CD1c-positive myeloid dendritic cell (primary cell): ENCODE results near the gene TMEM215.
"Not testable (repeated sequence)": the region's sequence is repeated elsewhere in the genome, so short reads cannot be mapped to it uniquely, and the experiment has no call there.

Experiments used
- DNase-seq: peaks from one replicate; pipeline ENCODE4 v3.0.0-alpha.2; 2016; ENCODE audit errors: extremely low spot score

Gene TMEM215, protein sequence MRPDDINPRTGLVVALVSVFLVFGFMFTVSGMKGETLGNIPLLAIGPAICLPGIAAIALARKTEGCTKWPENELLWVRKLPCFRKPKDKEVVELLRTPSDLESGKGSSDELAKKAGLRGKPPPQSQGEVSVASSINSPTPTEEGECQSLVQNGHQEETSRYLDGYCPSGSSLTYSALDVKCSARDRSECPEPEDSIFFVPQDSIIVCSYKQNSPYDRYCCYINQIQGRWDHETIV

DNA sequence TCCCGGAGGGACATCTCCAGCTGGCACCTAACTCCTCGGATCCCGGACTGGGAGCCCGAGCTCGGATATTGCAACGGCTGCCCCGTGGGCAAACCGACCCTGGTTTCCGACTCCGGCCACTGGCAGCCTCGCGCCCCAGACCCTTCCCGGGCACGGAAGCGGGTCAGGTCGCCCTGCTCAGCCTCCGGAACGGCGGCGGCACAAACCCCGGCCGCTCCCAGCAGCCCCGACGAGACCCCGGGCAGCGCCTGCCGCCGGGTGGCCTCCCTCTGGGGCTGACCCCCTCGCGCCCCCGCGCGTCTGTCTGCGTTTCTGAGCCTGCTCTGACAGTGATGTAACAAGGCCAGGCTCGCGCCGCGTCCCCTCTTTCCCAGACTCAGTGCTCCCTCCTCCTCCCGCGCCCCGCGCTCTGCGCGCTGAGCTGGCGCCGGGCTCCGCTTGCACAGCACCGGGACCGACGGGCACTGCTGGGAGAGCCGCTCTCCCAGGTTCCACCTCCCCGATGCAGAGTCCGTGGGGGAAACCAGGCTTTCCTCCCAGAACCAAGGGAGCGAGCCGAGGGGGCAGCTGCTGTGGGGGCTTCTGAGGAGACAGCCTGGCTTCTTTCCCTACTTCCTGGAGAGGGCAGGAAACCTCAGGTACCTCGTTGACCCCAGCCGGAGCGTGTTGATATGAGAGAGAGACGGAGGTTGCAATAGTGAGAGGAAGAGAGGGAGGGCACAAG lies at the start of gene TMEM215:
TSS of gene TMEM215 (plus strand) at position 373 of the 724 bp plus-strand sequence. CDS start 644 bp downstream, outside the sequence.
- no peak for DNase-seq

DNA sequence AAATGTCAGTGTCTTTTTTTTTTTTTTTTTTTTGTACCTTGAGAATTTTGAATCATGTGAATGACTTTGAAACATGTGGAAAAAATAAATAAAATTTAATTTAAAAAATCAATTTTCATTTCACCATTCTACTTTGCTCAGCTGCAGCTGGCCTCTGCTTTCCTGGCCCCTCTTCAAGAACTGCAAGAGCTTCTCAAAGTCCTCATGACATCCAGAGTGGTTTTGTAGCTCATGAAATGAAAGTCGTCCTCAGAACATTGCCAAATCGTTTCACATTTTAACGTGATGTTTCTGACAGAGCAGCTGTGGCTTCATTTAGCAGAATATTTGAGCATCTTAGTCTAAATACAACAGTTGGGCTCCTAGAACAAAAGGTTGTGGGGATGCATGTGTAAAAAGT lies 47.9 kb upstream of the TMEM215 start:
- no peak for DNase-seq

DNA sequence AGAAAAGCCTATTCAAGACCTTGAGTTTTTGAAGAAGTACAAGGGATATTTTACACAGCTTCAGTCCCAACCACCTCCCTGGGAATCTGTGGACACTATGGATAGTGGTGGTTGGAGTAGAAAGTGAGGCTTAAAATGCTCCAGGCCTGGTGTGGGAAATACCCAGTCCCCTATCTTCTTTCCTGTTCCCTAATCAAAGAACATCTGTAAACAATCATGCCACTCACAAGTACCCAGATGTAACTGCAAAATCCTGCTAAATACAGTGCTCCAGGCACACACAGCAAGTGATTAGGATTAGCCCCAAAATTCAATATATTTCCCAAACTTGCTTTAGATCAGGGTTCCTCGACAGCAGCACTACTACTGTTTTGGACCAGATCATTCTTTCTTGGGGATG lies 46.0 kb upstream of the TMEM215 start:
- no peak for DNase-seq

DNA sequence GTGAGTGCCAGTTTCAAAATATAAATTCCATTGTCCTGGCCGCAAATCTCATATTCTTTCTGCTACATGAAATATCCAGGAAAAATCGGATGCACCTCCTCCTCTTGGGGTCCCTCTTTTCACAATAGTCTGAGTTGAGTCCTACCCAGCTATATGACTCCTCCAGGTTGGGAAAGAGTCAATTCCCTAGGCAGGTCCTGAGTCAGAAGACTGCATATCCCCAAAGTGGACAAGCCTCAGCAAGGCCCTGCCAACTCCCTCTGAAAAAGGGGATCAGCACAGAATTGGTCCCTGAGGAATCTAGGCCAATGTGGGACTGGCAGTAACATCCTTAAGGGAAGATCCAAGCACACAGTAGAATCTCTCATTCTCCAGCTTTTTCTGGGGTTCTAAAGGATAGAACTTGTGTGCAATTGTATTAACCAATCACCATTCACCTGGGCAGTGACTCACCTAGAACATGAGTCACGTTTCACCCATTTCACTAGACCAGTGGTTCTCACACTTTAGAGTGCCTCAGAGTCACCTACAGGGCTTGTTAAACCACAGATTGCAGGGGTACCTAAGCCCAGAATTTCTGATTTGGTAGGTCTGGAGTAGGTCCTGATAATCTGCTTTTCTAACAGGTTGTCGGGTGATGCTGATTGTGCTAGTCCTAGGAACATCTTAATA lies 44.7 kb upstream of the TMEM215 start:
- DNase-seq, result no peak

DNA sequence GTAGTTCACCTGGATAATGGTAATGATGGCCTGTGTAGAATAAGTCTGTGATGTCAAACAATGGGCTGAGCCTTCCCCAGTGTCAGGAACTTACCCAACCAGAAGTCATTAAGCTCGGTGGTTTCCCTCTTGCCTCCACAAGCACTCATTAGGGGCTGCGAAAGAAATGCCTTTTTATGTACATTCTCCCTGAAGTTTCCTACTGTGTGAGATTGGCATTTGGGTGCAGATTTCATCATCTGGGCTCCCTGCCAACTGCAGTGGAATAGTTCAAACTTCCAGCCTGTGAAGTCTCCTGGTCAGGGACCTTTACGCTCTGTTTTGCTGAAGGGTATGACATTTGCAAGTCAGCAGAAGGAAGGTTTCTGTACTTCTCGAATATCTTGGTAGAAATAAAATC lies 41.6 kb upstream of the TMEM215 start:
- no peak for DNase-seq

DNA sequence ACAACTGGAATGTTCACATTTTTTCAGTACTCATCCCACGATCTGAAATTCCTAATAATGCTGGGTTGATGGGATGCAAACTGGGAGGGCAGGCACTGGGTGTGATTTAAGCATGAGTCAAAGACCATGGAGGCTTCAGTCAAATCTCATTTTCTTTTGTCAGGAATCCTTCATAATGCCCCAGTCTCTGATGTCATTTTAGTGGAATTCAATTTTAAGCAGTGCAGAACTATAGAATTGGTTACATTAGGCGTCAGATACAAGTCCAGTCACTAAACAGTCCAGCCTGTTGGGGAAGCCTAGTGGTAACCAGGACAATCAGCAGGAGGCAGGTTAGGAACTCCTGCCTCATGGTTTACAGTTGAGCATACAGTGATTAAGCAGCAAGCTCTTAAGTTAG lies 41.0 kb upstream of the TMEM215 start:
- DNase-seq, result no peak

DNA sequence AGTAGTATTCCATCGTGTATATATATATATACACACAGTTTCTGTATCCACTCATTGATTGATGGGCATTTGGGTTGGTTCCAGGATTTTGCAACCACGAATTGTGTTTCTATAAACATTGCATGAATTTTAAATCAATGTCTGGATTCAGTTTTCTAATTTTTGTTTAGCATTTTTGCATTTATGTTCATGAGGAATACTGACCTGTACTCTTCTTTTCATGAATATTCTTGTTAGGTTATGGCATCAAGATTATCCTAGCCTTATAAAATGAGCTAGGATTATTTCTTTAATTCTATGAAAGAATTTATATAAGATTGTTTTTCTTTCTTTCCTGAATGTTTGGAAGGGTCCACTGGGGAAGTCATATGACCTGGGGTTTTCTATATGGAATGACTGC lies 35.3 kb upstream of the TMEM215 start:
- no peak for DNase-seq

DNA sequence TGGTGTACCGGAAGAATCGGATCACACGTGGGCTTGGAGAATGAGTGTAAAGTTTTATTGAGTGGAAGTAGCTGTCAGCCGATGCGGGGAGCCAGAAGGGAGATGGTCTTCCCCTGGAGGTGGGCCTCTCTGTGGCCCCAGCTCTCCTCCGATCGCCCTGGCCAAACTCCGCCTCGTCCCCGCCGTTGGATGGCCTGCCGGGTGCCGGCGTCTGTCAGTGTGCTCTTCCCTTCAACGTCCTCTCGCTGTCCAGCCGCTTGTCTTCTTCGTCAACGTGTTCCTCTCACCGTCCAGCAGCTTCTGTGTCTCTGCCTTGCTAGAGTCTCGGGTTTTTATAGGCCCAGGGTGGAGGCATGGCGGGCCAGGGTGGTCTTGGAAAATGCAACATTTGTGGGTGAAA lies 27.6 kb upstream of the TMEM215 start:
- DNase-seq, result no peak

DNA sequence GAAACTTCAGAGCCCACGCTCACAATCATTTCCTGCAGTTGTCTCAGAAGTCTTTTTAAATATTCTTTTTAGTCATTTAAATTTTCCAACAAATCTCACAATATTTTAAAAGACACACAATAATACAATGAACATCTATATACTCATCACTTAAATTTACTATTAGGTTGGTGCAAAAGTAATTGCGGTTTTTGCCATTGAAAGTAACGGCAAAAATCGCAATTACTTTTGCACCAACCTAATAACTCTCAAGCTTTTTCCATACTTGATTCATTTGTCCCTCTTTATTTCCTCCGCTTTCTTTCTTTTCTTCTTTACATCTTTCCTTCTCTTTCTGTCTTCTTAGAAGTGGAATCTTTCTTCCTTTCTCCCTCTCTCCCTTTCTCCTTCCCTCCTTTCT lies 19.2 kb upstream of the TMEM215 start:
- no peak for DNase-seq

DNA sequence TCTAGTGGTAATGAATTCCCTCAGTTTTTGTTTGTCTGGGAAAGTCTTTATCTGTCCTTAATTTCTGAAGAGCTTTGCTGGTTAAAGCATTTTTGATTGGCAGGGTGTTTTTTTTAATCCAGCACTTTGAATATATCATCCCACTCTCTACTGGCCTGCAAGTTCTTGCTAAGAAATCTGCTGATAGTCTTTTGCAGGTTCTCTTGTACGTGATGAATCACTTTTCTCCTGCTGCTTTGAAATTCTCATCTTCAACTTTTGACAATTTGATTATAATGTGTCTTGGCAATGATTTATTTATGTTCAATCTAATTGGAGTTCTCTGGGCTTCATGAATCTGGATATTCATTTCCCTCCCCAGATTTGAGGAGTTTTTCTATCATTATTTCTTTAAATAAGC lies 8.1 kb upstream of the TMEM215 start:
- DNase-seq, result no peak

DNA sequence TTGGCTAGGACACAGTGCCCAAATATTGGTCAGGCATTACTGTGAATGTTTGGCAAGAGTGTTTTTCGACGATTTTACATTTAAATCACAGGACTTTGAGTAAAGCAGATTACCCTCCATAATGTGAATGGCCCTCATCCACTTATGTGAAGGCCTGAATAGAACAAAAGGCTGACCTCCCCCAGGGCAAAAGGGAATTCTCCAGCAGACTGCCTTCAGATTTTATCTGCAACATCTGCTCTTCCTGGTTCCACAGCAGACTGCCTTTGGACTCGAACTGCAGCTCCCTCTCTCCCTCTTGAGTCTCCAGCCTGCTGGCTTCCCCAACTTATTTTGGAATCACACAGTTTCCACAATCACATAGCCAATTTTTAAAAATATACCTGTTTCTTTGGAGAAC lies 7.1 kb upstream of the TMEM215 start:
- no peak for DNase-seq

DNA sequence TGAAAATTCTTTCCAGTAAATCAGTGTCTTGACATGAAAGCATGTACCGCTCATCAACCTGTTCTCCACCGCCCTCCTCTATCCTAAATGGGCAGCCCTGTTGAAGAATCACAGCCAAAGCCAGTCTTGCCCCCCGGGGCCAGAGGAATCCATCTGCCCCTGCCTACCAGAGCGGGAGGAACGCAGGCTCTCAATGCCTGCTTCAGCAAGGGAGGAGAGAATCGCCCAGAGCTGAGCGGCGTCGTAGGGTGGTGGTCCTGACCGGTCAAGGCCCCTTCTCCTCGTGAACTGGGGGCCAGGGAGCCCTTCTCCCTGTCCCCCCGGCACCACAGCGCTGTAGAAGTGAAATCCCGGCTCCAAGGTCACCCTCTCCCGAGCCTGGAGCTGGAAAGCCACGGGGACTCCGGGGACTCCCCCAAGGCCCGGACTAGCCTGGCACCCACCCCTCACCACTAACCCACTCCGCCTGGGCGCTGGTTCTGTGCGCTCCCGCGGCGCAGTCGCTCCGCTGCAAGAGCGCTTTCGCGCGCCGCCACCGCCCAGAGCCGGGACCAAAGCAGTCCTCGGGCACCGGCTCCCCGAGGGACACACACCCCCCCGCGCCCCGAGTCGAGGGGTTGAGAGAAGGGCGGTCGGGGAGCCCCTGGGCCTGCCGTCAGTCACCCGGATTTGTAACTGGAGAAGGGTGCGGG lies 718 bp upstream of the TMEM215 start:
- no peak for DNase-seq

DNA sequence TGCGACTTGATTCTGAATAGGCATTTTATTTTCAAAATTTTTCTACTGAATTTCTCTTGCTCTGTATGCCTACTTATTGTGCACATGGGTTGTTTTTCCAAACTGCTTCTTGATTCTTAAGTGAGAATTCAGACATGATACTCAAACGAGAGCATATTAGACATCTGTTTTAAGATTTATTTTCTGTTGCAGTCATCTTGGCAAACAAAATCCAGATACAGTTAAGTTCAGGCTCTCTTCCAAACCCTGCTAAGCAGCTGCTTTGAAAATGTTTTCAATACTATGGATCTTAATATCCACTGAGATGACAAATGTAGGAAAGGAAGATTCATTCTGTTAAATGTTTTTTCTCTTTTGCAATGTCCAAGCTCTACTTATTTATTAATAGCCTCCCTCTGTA lies 4.5 kb downstream of the TMEM215 start:
- no peak for DNase-seq

DNA sequence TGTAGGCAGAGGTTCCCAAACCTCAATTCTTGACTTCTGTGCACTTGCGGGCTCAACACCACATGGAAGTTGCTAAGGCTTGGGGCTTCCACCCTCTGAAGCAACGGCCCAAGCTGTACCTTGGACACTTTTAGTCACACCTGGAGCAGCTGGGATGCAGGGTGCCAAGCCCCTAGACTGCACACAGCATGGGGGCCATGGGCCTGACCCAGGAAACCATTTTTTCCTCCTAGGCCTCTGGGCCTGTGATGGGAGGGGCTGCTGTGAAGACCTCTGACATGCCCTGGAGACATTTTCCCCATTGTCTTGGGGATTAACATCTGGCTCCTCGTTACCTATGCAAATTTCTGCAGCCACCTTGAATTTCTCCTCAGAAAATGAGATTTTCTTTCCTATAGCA lies 12.7 kb downstream of the TMEM215 start:
- DNase-seq, result not testable (repeated sequence)

DNA sequence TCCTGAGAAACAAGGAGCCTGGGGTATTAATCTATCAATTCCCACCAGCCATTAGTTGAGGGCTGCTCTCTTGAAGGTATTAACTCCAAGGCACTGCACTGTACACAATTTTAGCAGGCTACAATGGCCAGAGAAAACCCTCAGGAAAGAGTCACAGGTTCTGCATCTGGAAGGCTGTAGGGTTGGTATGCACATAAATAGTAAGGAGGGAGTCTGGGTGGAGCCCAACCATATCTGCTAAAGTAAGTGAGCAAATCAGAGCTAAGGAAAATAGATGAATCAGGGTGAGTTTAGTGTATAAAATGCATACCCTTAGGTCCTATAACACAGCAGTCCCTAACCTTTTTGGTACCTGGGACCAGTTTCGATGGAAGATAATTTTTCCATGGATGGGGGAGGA lies 18.2 kb downstream of the TMEM215 start:
- no peak for DNase-seq

DNA sequence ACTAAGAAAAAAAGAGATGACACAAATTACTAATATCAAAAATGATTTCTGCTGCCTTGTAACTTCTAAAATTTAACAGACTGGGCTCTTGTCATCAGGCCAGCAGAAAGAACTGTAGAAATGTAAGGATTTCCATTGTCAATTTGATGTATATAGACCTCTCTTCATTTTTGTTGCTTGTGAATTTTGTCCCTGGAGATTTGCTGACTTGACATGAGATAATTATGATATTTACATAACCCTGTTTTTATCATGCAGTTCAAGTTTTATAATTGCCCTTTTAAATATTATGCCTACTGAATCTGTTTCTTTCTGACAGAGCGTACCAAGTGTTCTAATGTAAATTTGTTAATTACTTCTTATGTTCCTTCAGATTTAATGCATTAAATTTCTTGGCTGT lies 23.9 kb downstream of the TMEM215 start:
- DNase-seq, result no peak

DNA sequence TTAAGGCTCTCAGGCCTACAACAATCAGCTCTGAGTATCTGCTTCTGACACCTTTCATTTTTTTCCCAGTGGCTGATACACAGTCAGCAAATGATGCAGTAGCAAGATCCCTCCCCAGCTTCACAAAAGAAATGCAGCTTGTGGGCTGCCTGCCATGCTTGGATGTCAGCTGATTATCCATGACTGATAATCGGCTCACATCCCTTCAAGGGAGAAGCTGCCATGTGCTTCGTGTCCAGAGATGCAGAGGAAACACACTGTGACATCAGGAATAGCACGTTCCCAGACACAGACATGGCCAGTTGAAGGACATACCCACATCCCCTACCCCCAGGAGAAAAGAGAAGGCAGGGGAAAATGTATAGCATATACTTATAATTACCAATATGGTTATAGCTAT lies 27.9 kb downstream of the TMEM215 start:
- no peak for DNase-seq

DNA sequence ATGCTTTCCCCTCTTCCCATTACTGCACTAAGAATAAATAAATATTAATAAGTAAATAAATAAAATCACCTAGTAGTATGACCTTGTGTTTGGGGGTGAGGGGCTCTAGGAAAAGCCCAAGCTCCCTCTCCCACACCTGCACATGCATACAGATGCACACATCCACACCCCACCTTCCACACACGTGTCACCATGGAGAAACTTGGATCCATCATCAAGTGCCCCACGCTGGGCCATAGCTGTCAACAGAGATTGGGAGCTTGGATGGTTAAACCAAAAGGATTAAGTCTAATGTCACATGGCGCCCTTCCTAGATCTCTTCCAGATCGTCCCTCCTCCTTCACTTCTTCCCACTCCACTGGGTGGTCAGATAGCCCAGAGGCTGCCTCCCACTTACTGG lies 37.0 kb downstream of the TMEM215 start:
- DNase-seq, result no peak

DNA sequence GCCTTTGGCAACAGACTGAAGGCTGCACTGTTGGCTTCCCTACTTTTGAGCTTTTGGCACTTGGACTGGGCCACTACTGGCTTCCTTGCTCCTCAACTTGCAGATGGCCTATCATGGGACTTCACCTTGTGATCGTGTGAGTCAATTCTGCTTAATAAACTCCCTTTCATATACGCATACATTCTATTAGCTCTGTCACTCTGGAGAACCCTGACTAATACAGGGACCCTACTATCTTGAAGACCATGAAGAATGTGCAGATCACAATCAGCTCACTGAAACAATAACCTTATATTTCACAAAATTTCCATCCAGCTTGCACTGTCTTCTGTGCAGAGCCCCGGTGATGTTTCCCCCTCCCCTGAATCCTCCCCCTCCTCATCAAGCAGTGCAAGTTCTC lies 39.8 kb downstream of the TMEM215 start:
- no peak for DNase-seq

DNA sequence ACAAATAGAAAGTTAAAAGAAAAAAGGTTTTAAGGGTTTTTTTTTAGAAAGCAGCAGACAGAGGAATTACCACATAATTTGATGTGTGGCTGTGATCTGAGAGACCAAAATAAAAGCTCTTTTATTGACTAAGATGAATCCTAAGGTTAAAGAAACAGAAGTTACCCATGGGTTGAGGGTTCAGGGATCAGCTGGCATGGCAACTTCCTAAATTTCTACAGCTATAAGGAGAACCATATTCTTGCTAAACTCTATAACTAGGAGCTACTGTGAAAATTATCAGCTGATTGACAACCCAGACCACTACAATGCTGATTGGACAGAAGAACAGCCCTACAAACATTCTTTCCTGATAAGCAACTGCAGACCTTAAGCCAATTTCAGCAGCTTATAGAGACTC lies 40.2 kb downstream of the TMEM215 start:
- DNase-seq, result no peak

DNA sequence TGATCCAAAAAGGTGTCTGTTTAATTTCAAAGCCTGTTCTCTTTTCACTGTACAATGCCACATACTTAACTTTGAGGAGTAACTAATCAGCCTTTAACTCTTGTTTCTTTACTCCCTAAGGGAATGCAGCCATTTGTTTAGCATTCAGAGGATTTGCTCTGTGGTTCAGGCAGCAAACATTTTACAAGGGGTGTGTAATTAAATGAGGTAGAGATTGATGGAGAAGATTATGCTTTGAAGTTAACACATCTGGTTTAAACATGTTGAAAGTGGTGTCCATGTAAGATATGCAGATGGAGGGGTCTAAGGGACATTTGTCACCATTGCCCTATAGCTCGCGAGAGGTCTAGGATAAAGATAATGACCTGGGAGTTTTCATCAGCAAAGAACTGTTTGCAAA lies 41.9 kb downstream of the TMEM215 start:
- no peak for DNase-seq

DNA sequence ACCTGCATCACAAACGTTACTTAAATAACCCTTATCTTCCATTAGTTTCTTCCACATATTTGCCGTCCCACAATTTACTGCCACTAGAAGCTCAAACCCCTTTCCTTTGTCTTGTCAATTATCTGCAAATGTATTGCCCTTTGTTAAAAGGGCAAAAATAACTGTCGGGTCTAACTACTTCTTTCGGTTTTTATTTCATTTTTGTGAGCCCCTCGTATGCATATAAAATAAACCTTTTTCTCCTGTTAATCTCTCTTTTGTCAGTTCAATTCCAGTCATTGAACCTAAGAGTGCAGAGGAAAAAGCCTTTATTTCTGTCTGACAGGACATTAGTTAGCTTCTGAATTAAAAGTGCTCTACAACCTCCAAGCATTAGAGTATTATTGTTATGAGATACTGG lies 45.5 kb downstream of the TMEM215 start:
- DNase-seq, result no peak

DNA sequence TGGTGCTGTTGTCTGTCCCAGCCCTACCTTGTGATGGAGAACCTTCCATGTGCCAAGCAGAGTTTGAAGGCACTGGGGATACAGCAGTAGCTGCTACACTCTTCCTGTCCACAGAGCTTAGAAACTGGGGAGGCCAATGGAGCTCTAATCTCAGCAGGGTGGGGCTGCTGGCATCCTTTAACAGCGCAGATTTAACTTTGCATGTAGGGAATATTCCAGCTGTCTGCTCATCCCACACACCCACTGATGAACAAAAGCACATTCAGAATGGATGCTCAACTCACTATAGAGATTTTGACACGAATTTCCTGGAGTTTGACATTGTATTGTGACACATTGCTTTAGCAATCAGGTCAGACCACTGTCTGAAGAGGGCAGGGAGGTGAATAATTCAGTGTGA lies 49.0 kb downstream of the TMEM215 start:
- DNase-seq, result no peak
